HG02678 (cell line): ENCODE measurements around the gene OR51E2.
A peak's percentile ranks its signal among the peaks of the same experiment; 100 is the strongest.

Experiments
- ATAC-seq: cut with Tn5 transposase; IDR thresholded peaks from one replicate; pipeline ENCODE4 v1.9.1; 2021; ENCODE audit warnings: mild to moderate bottlenecking, moderate library complexity; ENCODE audit not compliant: unreplicated experiment

The OR51E2 gene

DNA sequence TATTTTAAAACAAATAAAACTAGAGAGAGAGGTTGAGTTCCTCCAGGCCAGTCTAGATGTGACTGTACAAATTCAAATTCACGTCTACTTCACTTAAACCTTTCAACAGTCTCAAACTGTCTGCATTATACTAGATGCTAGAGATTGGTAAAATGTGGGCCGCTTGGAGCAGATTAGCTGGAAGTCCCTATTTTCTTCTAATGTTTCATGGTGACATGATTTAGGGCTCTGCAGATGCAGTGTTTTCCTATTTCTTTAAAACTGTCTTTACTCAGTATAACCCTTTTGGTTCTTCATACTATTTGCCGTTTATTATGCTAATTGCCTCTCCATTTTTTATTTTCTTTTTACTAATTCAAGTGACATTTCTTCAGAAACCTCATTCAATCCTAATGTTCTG lies 33.5 kb downstream of the OR51E2 start:
- ATAC-seq, result no peak

- ATAC-seq, result no peak
These were observed 34.8 kb downstream of the OR51E2 start for GRCh38 chr11:4662876-4663275.

DNA sequence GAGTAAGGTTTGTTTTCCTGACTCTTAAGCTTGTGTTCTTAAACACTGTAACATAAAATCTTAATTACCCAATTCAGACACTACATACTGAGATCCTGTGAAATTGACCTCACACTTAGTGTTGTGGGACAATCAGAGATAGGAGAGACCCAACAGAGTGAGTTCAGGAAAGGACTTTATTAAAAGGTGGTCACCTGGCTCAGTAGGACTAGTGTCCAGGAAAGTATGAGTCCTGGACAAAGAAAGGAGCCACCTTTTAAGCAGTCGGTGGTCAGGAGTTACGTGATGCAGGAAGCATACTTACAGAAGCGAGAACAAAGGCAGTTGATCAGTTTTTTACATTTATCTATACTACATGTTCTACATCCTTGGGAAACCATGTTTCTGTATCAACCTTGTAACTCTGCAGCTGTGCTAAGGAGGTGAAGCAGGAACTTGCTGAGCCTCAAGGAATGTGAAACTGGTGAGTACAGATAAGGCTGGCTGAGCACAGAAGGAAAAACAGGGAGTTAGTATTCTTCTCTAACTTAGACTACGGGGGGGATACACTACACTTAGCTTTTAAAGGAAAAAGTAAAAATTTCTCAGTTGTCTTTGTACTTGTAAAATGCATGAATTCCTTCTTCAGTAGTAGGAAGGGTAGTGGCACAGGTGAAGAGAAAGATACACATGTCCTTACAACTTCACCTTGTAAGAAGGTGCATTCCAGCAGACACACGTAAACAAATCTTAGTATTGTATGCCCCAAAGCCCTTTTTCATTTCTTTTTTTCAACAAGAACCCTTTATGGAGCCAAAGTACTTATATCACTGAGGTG lies 38.8 kb downstream of the OR51E2 start:
- ATAC-seq, result no peak

DNA sequence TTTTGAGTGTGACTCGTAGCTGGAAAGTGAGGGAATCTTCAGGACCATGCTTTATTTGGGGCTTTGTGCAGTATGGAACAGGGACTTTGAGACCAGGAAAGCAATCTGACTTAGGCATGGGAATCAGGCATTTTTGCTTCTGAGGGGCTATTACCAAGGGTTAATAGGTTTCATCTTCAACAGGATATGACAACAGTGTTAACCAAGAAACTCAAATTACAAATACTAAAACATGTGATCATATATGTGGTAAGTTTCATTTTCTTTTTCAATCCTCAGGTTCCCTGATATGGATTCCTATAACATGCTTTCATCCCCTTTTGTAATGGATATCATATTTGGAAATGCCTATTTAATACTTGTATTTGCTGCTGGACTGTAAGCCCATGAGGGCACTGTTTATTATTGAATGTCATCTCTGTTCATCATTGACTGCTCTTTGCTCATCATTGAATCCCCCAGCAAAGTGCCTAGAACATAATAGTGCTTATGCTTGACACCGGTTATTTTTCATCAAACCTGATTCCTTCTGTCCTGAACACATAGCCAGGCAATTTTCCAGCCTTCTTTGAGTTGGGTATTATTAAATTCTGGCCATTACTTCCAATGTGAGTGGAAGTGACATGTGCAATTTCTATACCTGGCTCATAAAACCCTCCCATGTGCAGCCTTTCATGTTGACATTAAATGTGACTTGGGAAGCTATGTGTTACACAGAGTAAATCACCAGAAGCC lies 42.9 kb downstream of the OR51E2 start:
- ATAC-seq, result no peak

DNA sequence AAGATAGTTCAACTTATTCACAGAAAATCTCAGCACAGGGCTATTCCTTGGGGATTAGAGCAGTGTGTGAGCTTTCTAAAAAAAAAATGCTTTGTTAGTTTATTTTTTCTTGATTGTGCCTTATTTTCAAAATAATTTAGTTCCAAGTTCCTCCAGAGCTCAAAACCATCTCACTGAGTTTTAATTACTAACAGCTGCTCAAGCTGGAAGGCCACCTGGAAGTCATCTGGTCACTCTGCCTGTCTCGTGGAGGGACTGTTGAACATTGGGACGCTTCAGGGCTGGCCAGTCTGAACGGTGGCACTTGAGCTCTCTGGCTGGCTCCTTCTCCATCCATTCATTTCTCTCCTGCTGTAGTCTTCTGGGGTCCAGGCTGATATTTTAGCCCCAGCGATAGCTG lies 49.9 kb downstream of the OR51E2 start:
- no peak for ATAC-seq

DNA sequence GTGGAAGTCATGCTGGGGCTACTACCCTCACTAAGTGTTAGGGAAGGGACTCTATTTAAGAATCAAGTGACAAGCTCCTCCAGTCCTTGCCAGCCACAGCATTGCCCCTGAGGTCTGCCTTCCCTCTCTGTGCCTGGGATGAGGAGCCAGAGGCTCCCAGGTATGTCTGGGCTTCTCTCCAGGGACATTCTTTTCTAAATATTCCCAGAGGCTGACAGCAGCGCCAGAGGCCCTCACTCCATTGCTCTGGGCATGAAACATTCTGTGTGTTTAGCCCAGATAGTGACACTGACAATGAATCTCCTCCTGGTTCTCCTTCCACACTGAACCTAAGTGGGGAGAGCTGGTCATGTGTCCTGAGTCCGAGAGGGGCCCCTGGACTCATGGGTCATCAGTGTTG lies 51.7 kb downstream of the OR51E2 start:
- ATAC-seq, result no peak

DNA sequence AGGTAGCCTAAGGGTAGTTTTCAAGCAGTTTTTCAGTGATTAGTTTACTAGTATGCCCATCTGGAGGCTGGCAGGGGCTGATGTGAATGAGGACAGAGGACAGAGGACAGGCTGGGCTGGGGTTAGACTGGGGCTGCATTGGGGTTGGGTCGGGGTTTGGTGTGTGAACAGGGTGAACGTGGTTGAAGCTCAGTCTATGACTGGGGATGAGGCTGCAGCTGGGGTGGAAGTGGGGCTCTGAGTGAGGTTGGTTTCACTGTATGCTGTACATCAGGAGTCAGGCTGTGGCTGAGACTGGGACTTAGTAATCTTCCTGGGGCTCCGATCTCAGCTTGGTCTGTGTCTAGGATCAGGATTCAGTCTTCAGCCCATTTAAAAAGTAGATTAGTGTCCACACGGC lies 53.4 kb downstream of the OR51E2 start:
- ATAC-seq, result no peak

- no peak for ATAC-seq
These were observed 54.0 kb downstream of the OR51E2 start, which contains the start of gene OR51E1 for GRCh38 chr11:4643682-4644081. Gene OR51E1 (plus strand): TSS chr11:4643982. CDS start chr11:4652527, 8,545 bp downstream.

DNA sequence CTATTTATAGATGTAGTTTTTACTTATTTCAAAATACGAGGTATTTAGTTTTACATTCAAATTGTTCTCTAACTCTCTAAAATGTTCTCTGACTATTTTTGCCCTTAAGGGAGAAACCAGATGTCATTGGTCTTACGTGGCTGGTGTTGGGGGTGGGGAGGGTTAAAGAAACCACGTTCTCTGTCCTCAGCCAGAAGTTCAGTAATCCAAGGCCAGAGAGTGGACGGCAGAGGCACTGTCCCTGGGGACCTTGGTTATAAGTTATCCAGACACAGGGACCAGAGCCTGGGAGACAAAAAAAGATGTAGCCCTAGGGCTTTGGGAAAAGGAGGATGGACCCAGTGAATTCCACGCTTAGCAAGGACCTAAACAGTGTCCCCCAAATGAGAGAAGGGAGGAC lies 54.6 kb downstream of the OR51E2 start:
- no peak for ATAC-seq

- no peak for ATAC-seq
These were observed 55.6 kb downstream of the OR51E2 start for GRCh38 chr11:4642043-4642442.

- ATAC-seq, result no peak
These were observed 56.2 kb downstream of the OR51E2 start for GRCh38 chr11:4641501-4641900.

DNA sequence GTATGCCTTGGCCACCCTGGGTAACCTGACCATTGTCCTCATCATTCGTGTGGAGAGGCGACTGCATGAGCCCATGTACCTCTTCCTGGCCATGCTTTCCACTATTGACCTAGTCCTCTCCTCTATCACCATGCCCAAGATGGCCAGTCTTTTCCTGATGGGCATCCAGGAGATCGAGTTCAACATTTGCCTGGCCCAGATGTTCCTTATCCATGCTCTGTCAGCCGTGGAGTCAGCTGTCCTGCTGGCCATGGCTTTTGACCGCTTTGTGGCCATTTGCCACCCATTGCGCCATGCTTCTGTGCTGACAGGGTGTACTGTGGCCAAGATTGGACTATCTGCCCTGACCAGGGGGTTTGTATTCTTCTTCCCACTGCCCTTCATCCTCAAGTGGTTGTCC lies 57.7 kb downstream of the OR51E2 start:
- ATAC-seq, result no peak

DNA sequence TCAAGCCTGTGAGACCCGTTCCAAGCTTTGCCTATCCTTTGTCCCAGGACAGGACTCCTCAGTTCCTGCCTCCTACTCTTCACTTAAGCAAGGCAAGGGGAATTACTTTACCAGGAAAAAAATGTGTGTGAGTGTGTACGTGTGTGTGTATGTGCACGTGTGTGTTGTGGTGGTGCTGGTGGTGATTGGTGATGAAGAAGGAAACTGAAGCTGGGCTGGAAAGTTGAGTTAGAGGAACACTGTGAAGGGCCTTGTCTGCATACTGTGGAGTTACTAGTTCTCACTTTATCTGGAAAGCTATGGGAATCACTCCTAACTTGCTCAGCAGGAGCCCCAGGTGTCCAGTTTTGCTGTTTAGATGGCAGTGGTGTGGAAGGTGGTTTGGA lies 60.0 kb downstream of the OR51E2 start:
- no peak for ATAC-seq

- peak; percentile 98 for ATAC-seq
These were observed 60.5 kb downstream of the OR51E2 start, which contains the start of gene OR51D1 for GRCh38 chr11:4636962-4637661. Gene OR51D1 (plus strand): TSS chr11:4637477. CDS start chr11:4639791, 2,314 bp downstream.

DNA sequence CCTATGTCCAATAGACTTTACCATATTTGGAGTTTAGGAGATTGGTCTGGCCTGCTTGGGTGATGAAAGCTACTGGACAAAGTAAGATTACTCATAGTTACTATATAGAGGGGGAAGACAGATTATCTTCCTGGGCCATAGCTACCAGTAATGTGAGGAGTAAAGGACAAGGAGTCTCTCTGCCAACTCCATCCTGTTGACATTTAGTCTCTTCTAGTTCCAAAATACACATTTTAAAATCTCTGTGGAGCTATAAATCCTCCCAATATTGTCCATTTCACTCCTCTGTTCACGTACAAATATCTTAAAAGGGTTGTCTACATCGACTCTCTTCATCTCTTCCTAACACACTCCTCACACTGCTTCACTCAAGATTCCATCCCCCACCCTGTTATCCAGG lies 61.5 kb downstream of the OR51E2 start:
- ATAC-seq, result no peak
